ENCODE results near the gene CEACAM16. TPM values are rescaled to one million over a fixed set of nuclear protein-coding genes. Genes with fewer than 3 reads are reported as not detected.
A peak's percentile ranks its signal among the peaks of the same experiment; 100 is the strongest.

Gene CEACAM16
- total RNA-seq, 4 donors from 2014 or later, result not detected

GRCh38 chr19:44738136-44738535 is 39.2 kb downstream of the CEACAM16 start:
- no peak for TF ChIP-seq CTCF (IDR thresholded peaks at IDR 0.05)
- ATAC-seq (ENCODE audit: low FRiP score), result no peak

GRCh38 chr19:44738603-44739558 is 39.9 kb downstream of the CEACAM16 start:
- no peak for TF ChIP-seq CTCF (IDR thresholded peaks at IDR 0.05)
- ATAC-seq (ENCODE audit: low FRiP score) (no peak), DNase-seq (ENCODE audit: low spot score) (no peak)

More at GRCh38 chr19:44738136-44738535, 39.2 kb downstream of the CEACAM16 start:
- no peak for DNase-seq (ENCODE audit: low spot score)

- no peak for ATAC-seq (ENCODE audit: low FRiP score)
- no peak for DNase-seq (ENCODE audit: low spot score)
- TF ChIP-seq CTCF (IDR thresholded peaks at IDR 0.05), result no peak
Measured at GRCh38 chr19:44740351-44740824, 41.4 kb downstream of the CEACAM16 start.

GRCh38 chr19:44741258-44741731 is 42.3 kb downstream of the CEACAM16 start:
- DNase-seq (ENCODE audit: low spot score) (no peak), ATAC-seq (ENCODE audit: low FRiP score) (peak; percentile 0)
- no peak for TF ChIP-seq CTCF (IDR thresholded peaks at IDR 0.05)

- TF ChIP-seq CTCF (IDR thresholded peaks at IDR 0.05), result no peak
- DNase-seq (ENCODE audit: low spot score) (peak; percentile 96), ATAC-seq (ENCODE audit: low FRiP score) (peak; percentile 91)
Measured at GRCh38 chr19:44741841-44742329, 42.9 kb downstream of the CEACAM16 start.

GRCh38 chr19:44742330-44743061 is 43.5 kb downstream of the CEACAM16 start:
- no peak for DNase-seq (ENCODE audit: low spot score)
- no peak for TF ChIP-seq CTCF (IDR thresholded peaks at IDR 0.05)
- ATAC-seq (ENCODE audit: low FRiP score), result peak; percentile 30

All from omental fat pad (tissue), 4 donors.